Esophagus (tissue), 2 donors: Measurements from ENCODE around the gene HOXD13. TPM values are rescaled to one million over a fixed set of nuclear protein-coding genes. Genes with fewer than 3 reads are reported as not detected.
A peak's percentile ranks its signal among the peaks of the same experiment; 100 is the strongest.

Experiments
- H3K27ac ChIP-seq, 2 donors: one replicate each; pipeline ENCODE4 v1.5.1; 2013; ENCODE audit warnings: low read depth in 2 of 2, mild to moderate bottlenecking in 2 of 2, inconsistent platforms in 1 of 2, low read length in 1 of 2, moderate library complexity in 1 of 2
- H3K27me3 ChIP-seq, 2 donors: one replicate each; pipeline ENCODE4 v1.6.1; 2013; ENCODE audit warnings: low read length in 2 of 2, control low read depth in 1 of 2, mild to moderate bottlenecking in 1 of 2; ENCODE audit not compliant: insufficient read depth in 2 of 2, control insufficient read depth in 1 of 2
- H3K36me3 ChIP-seq, 2 donors: one replicate each; pipeline ENCODE4 v1.6.1; 2013; ENCODE audit warnings: low read length in 1 of 2; ENCODE audit not compliant: control insufficient read depth in 2 of 2, insufficient read depth in 2 of 2
- H3K4me1 ChIP-seq, 2 donors: one replicate each; pipeline ENCODE4 v1.6.1; 2013; ENCODE audit warnings: low read length in 1 of 2; ENCODE audit not compliant: control insufficient read depth in 2 of 2, insufficient read depth in 2 of 2
- H3K4me3 ChIP-seq, 2 donors: one replicate each; pipeline ENCODE4 v1.5.1; 2013; ENCODE audit warnings: low read length in 2 of 2, mild to moderate bottlenecking in 2 of 2, low read depth in 1 of 2, moderate library complexity in 1 of 2
- H3K9me3 ChIP-seq, 2 donors: one replicate each; pipeline ENCODE4 v1.6.1; 2013; ENCODE audit warnings: mild to moderate bottlenecking in 2 of 2, low read depth in 1 of 2, low read length in 1 of 2, moderate library complexity in 1 of 2; ENCODE audit not compliant: control insufficient read depth in 2 of 2, insufficient read depth in 1 of 2
- WGBS, 2 donors: extraction: QIAGEN DNeasy Blood & Tissue Kit; methylation state at CpG; one replicate each; pipeline ENCODE4 v1.1.7; 2013; 5-methylcytosine and 5-hydroxymethylcytosine counted together
- polyA plus RNA-seq, 2 donors: library from polyadenylated mRNA; stranded (reverse); fragments of 200-250 nt; gene quantifications; one replicate each; pipeline ENCODE4 v1.2.3, GENCODE V29; 2013
- donor health status: healthy with polysubstance abuse.
- donor health status: Bipolar disorder and iron deficiency.

The HOXD13 gene
- polyA plus RNA-seq, 2 donors: not detected

- Histone ChIP-seq H3K27me3 (peaks cover 0 to 42% of the 10 kb centered on the region in 2 donors), H3K4me3 (peak overlapping the region; percentile 28 to 48), H3K9me3 (peaks cover 0 to 2% of the 10 kb centered on the region in 2 donors), H3K4me1 (peaks cover 4 to 6% of the 10 kb centered on the region in 2 donors), H3K36me3 (no peaks in the 10 kb centered on the region), H3K27ac (peak overlapping the region; percentile 11 to 49)
- WGBS, 2 donors: 4 to 7% methylated on average over 69 to 71 of the region's 71 CpGs
Observed at GRCh38 chr2:176136374-176137251, 44.1 kb downstream of the HOXD13 start.

DNA sequence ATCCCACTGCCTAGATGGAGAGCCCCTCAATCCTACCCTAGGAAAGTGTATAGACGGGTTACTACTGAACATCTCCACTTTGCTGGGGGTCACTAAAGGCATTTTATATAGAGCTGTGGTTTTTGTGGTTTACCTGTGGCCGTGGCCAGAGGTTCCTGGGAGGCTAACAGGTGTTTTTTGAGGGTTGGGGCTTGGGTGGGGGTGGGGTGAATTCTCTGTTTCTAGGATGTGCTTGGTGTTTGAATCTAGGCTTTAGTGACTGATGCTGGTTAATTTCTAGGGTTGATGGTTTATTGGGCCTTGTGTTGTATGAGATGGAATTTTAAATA lies 44.7 kb downstream of the HOXD13 start:
- Histone ChIP-seq H3K27ac (peak overlapping the region in 1 of 2 donors; percentile 49), H3K4me1 (peaks cover 4 to 6% of the 10 kb centered on the region in 2 donors), H3K27me3 (peaks cover 0 to 41% of the 10 kb centered on the region in 2 donors), H3K36me3 (no peaks in the 10 kb centered on the region), H3K9me3 (peaks cover 0 to 2% of the 10 kb centered on the region in 2 donors), H3K4me3 (peak overlapping the region in 1 of 2 donors; percentile 48)
- WGBS, 2 donors: 7 to 20% methylated on average over 2 of the region's 2 CpGs

DNA sequence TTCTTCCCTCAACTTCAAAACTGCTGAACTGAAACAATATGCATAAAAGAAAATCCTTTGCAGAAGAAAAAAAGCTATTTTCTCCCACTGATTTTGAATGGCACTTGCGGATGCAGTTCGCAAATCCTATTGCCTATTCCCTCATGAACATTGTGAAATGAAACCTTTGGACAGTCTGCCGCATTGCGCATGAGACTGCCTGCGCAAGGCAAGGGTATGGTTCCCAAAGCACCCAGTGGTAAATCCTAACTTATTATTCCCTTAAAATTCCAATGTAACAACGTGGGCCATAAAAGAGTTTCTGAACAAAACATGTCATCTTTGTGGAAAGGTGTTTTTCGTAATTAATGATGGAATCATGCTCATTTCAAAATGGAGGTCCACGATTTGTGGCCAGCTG lies 45.4 kb downstream of the HOXD13 start:
- WGBS, 2 donors: 39 to 42% methylated on average over 8 of the region's 8 CpGs
- Histone ChIP-seq H3K9me3 (peaks cover 0 to 2% of the 10 kb centered on the region in 2 donors), H3K4me3 (no peak overlapping the region), H3K27ac (no peak overlapping the region), H3K36me3 (no peaks in the 10 kb centered on the region), H3K27me3 (peaks cover 0 to 36% of the 10 kb centered on the region in 2 donors), H3K4me1 (peaks cover 2 to 6% of the 10 kb centered on the region in 2 donors)

DNA sequence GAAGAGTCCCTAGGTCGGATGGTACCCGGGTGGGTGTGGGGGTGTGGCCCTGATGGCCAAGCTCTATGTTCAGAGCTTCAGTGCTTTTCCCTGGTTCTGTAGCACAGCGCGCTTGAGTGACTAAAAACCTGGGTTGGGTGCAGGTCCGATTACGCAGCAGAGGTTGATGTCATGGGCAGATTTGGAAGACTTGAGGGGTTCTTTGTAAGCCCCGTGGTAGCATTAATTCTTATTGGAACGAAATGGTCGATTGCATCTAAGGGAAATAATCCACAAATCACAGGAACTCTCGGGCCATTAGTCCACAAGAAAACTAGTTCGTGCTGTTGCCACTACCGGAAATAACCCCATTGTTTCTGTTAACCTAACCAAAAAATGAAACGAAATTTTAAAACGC lies 46.0 kb downstream of the HOXD13 start:
- H3K4me3 ChIP-seq: no peak overlapping the region
- H3K36me3 ChIP-seq: no peaks in the 10 kb centered on the region
- peaks cover 0 to 32% of the 10 kb centered on the region in 2 donors for H3K27me3 ChIP-seq
- H3K4me1 ChIP-seq: peaks cover 2 to 6% of the 10 kb centered on the region in 2 donors
- no peak overlapping the region for H3K27ac ChIP-seq
- H3K9me3 ChIP-seq: peaks cover 0 to 2% of the 10 kb centered on the region in 2 donors
- 17 to 19% methylated on average over 14 of the region's 14 CpGs for WGBS, 2 donors

DNA sequence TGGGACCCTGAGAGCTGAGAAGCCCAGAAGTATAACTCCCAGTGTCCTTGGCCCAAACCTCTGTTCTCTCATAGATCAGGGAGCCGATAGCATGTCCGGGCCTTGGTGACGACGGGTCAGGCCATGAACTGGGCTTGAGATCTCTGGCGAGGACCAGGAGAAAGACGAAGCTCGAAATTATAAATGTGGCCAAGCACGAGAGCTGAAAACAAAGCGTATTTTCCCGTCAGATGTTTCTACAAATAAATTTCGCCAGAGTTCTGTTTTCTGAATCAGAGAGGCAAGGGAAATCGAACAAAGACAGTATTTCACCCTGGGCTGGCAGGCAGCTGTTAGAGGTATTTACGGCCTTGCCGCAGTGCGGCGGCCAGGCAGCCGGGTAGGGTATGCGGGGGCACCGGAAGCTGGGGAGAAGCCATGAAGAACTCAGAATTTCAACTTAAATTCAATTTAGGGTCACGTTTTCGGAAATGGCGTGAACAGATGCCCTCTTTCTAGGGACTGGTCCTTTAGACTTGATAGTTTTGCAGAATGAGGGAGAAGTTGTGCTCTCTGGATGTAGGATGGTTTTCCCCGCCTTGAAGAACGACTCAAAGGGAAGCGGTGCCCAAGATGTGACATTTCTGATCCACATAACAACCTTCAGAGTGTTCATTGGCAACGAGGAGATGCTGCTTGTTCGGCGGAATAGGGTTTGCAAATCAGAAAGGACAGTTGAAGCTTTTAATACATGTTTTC lies 46.6 kb downstream of the HOXD13 start:
- no peaks in the 10 kb centered on the region for H3K36me3 ChIP-seq
- peak overlapping the region in 1 of 2 donors; percentile 4 for H3K4me3 ChIP-seq
- peaks cover 0 to 2% of the 10 kb centered on the region in 2 donors for H3K9me3 ChIP-seq
- no peak overlapping the region for H3K27ac ChIP-seq
- peaks cover 0 to 26% of the 10 kb centered on the region in 2 donors for H3K27me3 ChIP-seq
- peaks cover 2 to 6% of the 10 kb centered on the region in 2 donors for H3K4me1 ChIP-seq
- WGBS, 2 donors: 20 to 23% methylated on average over 28 of the region's 28 CpGs

GRCh38 chr2:176139661-176140512 lies 47.4 kb downstream of the HOXD13 start:
- 20 to 21% methylated on average over 41 of the region's 41 CpGs for WGBS, 2 donors
- peak overlapping the region; percentile 37 to 52 for H3K4me3 ChIP-seq
- peaks cover 2 to 6% of the 10 kb centered on the region in 2 donors for H3K4me1 ChIP-seq
- peaks cover 0 to 24% of the 10 kb centered on the region in 2 donors for H3K27me3 ChIP-seq
- H3K36me3 ChIP-seq: no peaks in the 10 kb centered on the region
- H3K9me3 ChIP-seq: peaks cover 0 to 2% of the 10 kb centered on the region in 2 donors
- H3K27ac ChIP-seq: no peak overlapping the region

DNA sequence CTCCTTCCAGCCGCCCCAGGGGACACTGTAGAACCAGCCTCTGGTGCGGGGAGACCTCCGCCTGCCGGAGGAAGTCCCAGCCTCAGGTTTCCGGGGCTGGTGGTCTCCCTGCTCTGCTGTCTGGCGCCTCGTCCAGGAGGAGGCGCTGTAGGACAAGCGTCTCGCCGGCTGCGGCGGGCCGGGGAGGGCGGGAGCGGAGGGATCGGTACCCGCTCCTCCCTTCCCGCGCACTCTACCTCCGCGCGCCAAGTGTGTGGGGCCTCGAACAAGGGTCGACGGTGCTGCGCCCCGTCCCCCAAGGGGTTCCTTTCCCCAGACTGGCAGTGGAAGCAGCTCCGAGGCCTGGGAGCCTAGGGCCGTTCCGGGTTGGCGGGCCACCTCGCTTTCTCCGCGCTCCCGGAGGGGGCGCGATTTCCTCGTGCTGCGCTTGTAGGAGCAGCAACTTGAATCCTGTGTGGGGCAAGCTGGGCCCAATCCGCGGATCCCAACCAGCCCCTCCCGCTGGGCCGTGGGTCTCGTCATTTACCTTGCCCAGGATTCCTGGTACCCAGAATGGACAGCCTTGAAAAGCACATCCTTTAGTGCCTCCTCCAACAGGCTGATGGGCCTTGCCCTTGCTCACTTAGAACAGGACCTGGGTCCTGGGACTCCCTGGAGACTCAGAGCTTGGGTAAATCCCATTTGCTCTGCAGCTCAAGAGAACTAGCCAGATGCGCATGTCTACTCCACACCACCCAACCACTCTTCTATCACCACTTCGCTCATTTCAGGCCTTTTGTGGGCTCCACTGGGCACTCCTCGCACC lies 48.2 kb downstream of the HOXD13 start:
- Histone ChIP-seq H3K27me3 (peaks cover 0 to 25% of the 10 kb centered on the region in 2 donors), H3K27ac (no peak overlapping the region), H3K4me1 (peaks cover 2 to 6% of the 10 kb centered on the region in 2 donors), H3K9me3 (peaks cover 0 to 2% of the 10 kb centered on the region in 2 donors), H3K36me3 (no peaks in the 10 kb centered on the region), H3K4me3 (peak overlapping the region; percentile 37 to 52)
- 7 to 10% methylated on average over 47 to 48 of the region's 48 CpGs for WGBS, 2 donors

DNA sequence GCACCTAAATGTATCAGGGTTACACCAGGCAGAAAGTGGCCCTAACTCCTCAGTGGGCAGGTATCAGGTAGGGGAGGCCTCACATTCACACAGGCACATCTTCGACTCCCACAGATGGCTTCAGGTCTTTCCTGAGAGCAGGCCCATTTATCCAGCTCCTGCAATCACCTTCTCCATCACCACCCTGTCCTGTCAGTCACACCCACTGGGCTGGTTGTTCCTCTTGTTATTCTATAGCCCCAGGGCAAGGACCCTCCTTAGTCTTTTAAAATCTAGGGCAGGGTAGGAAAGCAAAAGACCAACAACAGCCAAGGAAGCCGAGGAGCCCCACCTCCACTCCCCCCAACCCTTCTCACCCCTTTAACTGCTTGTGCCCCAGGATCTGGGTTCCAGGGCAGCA lies 49.8 kb downstream of the HOXD13 start:
- H3K4me3 ChIP-seq: no peak overlapping the region
- WGBS, 2 donors: 86 to 91% methylated on average over 2 of the region's 2 CpGs
- peaks cover 0 to 2% of the 10 kb centered on the region in 2 donors for H3K9me3 ChIP-seq
- no peak overlapping the region for H3K27ac ChIP-seq
- H3K36me3 ChIP-seq: no peaks in the 10 kb centered on the region
- peaks cover 0 to 2% of the 10 kb centered on the region in 2 donors for H3K4me1 ChIP-seq
- peaks cover 0 to 27% of the 10 kb centered on the region in 2 donors for H3K27me3 ChIP-seq
